Activated CD4-positive, alpha-beta T cell treated with anti-CD3 and anti-CD28 coated beads, Interleukin-2, amount 50 U/mL, for 16 hours (primary cell): Measurements from ENCODE around the gene ABI3BP.
A peak's percentile ranks its signal among the peaks of the same experiment; 100 is the strongest.

Experiments
- DNase-seq: peaks from one replicate; pipeline ENCODE4 v3.0.0-alpha.2; 2020

ABI3BP gene

GRCh38 chr3:100717637-100718487 is 275.4 kb downstream of the ABI3BP start:
- DNase-seq, result no peak

- DNase-seq, result no peak
These were observed 276.2 kb downstream of the ABI3BP start for GRCh38 chr3:100717063-100717462.

DNA sequence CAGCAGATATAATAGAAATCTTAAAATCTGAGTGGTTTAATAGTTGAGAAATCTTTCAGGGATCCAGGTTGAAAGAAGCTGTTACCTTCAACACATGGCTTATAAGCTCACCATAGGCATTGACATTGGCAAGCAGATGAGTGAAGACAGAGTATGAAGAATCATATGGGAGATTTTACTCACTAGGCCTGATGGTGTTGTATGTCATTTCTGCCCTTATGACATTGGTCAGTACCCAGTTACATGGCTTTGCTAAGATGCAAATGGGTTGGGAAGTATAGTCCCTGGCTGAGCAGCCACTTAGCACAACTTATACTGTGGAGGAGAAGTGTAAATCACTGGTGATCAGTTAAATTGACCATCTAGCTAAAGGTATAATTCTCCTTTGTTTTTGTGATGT is 278.0 kb downstream of the ABI3BP start:
- no peak for DNase-seq

GRCh38 chr3:100710261-100710968 is 282.8 kb downstream of the ABI3BP start:
- DNase-seq, result peak; percentile 89

- peak; percentile 7 for DNase-seq
These were observed 283.4 kb downstream of the ABI3BP start for GRCh38 chr3:100709842-100710260.

DNA sequence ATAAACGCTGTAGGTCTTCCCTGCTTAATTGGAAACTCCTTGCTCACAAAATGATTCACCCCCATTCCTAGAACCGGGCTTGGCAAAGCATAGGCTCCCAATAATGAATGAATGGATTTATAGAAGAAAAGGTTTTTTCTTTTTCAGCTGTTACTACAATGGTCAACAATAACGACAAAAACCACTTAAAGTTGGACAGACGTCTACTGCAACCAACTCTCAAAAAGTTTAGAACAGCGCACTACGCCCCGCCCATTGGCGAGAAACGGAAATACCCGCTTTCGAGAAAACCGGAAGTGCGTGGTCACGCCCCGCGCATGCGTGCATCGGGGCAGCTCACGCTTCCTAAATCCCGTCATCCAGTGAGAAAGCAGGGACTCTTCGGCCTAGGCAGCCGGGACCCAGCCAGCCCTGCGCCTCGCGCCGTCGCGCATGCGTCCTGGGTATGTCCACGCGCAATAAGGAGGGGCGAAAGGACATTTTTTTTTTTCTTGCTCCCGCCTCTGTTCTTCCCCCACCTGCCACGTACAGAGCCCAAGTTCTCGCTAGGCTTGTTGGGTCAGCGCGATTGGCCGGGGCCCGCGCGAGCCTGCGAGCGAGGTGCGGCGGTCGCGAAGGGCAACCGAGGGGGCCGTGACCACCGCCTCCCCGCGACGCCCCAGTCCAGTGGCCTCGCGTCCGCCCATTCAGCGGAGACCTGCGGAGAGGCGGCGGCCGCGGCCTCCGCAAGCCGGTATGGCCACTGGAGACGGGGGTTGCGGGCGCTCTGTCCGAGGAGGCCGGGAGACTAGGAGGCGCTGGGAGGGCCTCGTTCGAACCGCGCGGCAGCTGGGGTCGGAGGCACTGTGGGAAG is 284.0 kb downstream of the ABI3BP start, which contains the start of gene TFG:
TFG (plus strand) TSS at position 506 of the 853 bp plus-strand sequence. CDS start 4,192 bp downstream, outside the sequence.
- peak; percentile 99 for DNase-seq

- DNase-seq, result no peak
These were observed 284.6 kb downstream of the ABI3BP start for GRCh38 chr3:100708644-100708988.

- no peak for DNase-seq
These were observed 286.9 kb downstream of the ABI3BP start for GRCh38 chr3:100706365-100706764.

- no peak for DNase-seq
These were observed 289.4 kb downstream of the ABI3BP start for GRCh38 chr3:100703865-100704264.

DNA sequence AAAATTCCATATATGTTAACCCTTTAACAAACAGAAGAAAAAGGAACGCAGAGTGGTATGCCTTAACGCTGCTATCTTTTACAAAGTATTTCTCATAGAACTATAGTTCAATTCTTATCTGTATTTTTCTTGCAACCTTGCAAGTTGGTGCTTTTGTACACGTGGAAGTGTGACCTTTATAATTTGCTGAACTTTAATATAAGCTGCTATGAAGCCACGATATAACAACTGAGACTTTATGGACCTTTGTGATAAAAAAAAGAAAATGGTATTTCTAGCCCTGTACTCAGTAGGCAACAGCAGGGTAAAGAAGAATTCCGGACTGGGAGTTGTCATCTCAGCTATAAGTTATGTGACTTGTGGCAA is 290.3 kb downstream of the ABI3BP start:
- no peak for DNase-seq

- no peak for DNase-seq
These were observed 290.9 kb downstream of the ABI3BP start for GRCh38 chr3:100702082-100702979.

- DNase-seq, result no peak
These were observed 292.5 kb downstream of the ABI3BP start for GRCh38 chr3:100700708-100701107.
